A204.1 (cell line): ENCODE measurements around the gene OXLD1.

Experiments
- FAIRE-seq: peaks from 2 replicates; lab custom pipeline; 2012; peaks lifted over from hg19 to GRCh38; lab: Jason Lieb, UNC

The OXLD1 gene

DNA sequence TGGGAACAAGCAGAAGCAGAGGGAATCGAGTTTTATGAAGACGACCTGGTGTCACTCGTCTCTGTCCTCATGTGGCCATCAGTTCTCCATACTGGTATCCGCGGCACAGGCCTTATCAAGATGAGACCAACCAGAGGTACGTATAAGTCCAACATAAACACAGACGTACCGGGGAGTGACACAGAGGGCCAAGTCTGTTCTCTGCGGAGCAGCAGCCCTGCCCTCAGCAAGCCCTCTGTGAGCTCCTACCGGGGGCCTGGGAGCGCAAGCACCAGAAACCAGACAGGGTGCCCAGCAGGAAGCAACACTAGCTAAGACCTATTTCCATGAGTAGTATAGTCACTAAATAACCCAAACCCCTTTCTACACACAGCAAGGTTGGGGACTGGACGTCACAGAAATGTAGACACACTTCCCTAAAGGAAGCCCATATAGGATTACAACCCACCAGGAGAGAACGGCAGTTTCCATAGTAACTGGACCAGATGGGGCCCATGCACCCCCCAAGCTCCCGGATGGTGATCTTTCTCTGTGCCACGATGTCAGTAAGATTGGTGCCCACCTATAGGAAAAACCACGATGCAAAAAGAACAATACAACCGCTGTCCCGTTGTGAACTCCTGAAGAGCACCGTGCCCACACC is 16.3 kb upstream of the OXLD1 start:
- FAIRE-seq: no peak

DNA sequence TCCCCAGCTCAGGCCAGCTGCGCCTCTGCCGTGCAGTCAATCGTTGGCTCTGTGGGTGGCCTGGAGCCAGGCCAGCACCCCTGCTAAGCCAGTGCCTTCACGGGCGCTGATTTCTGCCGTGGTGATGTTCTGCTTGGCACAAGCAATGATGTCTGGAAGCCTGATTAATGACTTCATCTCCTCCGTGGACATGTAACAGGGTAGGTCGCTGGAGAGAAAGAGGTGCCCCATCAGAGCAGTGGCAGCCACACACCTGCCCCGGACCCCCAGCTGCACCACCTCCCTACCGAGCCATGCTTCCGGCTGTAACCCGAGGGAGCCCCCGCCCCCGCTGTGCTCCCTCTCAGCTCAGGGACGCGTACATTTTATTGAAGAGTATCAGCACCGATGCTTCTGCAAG is 15.3 kb upstream of the OXLD1 start:
- FAIRE-seq: no peak

DNA sequence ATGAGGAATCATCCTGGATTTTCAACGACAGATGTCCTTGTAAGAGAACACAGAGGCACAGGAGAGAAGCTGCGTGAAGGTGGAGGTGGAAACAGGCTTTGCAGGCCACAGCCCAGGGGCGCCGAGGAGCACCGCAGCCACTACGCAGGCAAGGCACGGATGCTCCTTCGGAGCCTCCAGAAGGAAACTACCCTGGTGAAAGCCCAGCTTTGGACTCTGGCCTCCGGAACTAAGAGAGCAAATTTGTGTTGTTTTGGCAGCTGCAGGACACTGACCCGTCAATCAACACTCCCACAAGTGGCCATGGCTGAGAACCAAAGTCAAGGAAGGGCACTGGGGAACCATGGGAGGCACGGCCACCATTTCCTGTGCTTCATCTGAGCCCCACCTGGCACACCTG is 13.7 kb upstream of the OXLD1 start:
- FAIRE-seq: no peak

DNA sequence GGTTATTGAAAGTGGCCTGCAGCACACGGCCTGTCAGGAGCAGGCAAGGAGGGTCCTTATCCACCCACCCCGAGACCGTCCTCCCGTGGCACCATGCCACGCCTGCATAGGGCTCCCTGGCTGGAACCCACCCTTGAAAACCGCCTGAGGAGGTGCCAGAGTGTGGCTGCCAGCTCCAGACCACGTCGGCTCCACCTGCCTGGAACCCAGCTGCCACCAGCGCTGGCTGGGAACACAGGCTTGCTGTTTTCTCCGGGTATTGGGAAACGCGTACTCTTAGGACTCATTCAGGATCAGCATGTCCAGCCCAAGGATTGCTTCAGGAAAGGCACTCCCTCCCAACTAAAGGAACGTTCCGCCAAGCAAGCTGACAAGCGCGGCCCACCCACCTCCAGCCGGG is 10.5 kb upstream of the OXLD1 start:
- no peak for FAIRE-seq

DNA sequence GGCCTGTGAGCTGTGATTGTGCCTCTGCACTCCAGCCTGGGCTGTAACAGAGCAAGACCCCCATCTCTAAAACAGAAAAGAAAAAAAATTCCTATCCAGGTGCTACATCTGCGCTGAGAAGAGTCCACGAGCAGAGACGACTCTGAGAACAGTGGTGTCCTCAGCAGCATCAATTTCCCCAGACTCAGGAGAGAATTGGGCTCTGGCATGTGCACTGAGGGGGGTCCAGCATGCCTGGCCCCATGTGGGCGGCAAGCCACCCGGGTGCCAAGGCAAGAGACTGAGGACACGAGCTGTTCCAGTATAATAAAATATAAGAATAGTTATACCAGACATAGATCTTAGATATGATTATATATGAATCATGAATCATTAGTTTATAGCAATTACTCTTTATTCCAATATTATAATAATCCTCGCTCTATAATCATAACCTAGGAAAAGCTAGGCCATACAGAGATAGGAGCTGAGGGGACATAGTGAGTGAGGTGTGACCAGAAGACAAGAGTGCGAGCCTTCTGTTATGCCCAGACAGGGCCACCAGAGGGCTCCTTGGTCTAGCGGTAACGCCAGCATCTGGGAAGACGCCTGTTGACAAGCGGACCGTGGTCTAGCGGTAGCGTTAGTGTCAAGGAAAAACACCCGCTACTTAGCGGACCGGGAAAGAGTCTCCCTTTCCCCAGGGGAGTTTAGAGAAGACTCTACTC is 9.3 kb upstream of the OXLD1 start:
- peak; percentile 75 for FAIRE-seq

DNA sequence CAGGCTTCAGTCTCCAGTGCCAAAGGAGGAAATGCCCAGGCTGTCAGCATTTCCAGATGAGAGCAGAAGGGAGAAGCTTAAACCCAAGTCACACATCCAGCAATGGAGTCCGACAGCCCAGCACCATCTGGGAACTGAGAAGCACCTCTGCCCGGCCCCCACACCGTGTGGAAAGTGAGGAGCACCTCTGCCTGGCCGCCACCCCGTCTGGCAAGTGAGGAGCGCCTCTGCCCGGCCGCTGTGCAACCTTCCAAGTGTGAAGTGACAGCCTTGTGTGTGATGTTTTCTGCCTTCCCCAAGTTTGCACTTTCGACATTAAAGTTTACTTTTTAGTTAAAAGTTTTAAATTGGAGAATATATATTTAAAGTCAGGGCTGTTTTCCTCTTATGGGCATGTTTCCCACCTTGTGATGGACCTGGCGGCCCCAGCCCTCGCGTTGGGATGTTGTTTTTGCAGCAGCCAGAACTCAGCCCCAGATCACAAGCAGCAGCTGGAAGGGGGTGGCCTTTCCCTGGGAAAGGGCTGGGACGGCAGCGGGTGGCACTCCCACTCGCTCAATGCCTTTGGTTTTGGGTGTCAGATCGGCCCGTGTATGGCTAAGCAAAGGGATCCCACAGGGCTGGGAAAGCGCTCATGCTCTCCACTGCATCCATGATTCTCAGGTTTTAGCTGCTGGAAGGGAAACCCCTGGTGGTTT is 7.3 kb upstream of the OXLD1 start:
- FAIRE-seq: no peak

DNA sequence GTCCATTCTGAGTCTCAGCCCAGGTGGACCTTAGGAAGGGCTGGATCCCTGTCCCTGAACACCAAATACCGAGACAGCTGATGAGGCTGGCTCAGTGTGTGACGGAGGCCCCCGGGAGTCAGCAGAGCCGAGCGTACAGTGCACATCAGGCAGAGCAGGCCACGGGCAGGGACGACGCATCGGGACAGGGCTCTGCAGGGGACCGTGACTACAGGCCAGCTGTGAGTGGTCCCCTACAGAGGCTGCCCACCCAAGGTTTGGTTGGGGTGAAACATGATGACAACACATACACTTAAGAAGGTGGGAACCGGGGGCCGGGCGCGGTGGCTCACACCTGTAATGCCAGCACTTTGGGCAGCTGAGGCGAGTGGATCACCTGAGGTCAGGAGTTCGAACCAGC is 6.5 kb upstream of the OXLD1 start:
- FAIRE-seq: no peak

DNA sequence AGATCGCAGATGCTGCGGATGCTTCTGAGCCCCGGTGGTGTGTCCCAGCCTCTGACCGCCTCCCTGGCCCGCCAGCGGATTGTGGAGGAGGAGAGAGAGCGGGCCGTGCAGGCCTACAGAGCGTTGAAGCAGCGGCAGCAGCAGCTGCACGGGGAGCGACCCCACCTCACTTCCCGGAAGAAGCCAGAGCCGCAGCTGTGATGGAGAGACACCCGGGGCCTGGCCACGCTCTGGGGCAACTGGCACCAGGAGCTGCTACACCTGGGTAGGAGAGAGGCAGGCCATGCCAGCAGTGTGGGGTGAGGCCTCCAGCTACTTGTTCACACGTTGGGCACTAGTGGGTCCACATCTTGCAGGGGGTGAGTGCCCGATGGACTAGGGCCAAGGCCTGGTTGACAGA is 6.1 kb upstream of the OXLD1 start:
- no peak for FAIRE-seq

DNA sequence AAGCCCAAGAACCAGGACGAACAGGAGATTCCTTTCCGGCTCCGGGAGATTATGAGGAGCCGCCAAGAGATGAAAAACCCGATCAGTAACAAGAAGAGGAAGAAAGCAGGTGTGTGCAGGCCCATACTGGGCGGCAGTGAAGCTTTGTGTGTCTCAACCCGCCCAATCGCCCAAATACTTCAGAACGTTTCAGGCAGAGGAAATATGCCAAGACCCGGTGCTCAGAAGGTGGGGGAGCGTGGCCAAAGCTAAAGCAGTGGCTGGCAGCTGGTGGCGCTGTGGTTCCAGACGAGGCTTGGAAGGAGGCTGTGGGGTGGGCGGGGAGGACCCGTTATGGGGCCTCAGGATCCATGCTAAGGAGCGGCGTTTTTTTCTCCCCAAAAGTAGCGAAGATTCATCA is 1.3 kb upstream of the OXLD1 start:
- no peak for FAIRE-seq

DNA sequence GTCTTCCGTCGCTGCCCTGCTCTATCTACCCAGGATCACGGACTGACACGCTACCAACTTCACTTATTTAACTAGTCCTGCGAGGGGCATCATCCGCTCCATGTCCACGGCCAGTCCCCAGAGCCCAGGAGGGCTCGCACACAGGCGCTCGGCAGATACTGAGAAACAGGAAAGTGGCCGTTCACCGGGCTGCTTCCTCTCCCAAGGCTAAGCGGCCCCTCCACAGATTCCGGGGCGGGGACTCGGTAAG is 388 bp downstream of the OXLD1 start:
- no peak for FAIRE-seq

DNA sequence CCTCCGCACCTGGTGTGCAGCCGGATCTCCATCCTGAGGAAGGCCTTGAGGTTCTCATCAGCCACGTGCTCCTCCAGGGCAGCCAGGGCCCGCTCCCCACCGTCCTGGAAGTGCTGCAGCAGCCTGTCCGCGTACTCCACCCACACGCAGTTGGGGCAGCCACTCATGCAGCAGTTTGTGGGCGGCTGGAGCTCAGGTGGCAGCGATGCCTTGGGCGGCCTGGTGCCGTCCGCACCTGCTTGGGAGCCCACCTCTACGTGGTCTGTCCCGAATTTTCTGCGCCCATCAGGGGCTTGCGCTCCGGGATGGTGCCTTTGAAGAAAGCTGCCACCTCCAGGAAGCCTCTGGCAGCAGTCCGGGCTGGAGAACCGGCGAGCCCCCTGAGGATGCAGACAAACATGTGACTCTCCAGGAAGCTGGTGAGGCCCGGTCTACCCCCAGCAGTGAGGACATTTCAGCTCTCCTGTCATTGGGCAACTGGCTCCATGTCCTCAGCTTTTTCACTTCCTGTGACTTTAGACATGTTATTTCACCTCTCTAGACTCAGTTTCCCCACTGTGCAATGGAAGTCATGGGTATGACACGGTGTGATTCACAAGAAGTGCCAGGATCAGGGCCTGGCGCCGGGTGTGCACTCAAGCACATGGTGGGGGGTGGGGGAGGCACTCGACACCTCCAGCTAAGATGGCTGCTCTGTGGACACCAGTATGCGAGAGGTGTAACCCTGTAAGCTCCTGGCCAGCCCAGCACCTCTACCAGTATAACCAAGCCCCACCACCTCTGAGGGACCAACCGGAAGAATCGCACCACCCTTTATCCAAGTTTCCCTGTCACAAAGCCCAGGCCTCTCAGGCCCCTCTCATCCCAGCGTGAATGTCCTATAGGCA is 957 bp downstream of the OXLD1 start:
- no peak for FAIRE-seq

DNA sequence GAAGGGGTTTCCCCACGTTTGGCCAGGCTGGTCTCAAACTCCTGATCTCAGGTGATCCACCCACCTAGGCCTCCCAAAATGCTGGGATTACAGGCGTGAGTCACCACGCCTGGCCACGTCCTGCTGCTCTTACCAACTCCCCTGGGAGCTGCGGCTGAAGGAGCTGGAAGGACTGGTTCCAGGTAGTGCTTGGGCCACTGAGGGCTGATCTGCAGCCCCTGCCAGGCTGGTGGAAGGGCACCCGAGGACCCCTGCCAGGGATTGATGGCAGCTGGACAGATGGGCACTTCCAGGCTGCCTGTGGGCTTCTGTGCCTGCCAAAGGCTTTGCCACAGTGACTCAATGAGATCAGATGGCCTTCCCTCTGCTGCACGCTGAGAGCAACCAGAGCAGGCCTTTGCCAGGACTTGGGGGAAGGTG is 2.3 kb downstream of the OXLD1 start:
- FAIRE-seq: no peak

DNA sequence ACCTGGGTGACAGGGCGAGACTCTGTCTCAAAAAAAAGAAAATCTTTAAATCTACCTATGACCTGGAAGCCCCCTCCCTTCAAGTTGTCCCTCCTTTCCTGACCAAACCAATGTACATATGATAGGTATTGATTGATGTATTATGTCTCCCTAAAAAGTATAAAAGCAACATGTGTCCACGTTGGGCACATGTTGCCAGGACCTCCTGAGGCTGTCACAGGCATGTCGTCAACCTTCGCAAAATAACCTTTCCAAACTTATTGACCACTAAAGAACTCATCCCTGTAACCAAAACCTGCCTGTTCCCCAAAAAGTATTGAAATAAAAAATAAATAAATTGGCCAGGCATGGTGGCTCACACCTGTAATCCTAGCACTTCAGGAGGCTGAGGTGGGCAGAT is 4.4 kb downstream of the OXLD1 start:
- no peak for FAIRE-seq

DNA sequence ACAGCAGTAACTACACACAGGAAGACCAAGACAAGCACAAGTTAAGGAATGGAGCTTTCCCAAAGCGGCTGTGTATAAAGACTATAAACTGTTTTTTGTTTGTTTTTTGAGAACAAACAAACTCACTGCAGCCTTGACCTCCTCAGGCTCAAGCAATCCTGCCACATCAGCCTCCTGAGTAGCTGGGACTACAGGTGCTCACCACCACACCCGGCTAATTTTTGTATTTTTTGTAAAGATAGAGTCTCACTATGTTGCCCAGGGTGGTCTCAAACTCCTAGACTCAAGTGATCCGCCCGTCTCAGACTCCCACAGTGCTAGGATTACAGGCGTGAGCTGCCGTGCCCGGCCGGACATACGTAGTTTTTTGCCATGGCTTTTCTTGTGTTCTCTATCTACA is 6.0 kb downstream of the OXLD1 start:
- FAIRE-seq: no peak

DNA sequence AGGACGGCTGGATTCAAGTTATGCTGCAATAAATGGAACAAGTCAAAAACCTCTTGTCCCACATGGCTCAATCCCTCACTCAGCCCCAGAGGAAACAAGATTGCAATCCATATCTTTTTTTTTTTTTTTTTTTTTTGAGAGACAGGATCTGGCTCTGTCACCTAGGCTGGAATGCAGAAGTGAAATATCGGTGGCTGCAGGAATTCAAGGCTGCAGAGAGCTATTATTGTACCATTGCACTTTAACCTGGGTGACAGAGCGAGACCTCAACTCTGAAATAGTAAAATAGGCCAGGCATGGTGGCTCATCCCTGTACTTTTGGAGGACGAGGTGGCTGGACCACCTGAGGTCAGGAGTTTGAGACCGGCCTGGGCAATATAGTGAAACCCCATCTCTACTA is 7.4 kb downstream of the OXLD1 start:
- FAIRE-seq: no peak

DNA sequence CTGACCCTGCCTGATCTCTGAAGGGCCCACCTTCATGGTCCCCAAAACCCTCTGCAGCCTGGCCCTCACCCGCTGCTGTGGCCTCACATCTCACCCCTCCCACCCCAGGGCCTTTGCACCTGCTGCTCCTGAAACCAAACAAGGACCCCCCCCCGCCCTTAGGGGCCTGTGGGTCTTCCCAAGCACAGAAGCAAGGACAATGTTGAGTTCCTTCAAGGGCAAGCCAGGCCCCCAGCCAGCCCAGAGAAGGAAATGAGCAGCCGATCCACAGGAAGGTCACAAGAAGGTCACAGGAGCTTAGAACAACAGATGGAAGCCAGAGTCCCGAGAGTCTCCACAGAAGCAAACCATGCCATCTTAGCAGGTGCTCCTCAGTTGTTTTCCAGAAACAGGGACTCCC is 9.6 kb downstream of the OXLD1 start:
- no peak for FAIRE-seq

DNA sequence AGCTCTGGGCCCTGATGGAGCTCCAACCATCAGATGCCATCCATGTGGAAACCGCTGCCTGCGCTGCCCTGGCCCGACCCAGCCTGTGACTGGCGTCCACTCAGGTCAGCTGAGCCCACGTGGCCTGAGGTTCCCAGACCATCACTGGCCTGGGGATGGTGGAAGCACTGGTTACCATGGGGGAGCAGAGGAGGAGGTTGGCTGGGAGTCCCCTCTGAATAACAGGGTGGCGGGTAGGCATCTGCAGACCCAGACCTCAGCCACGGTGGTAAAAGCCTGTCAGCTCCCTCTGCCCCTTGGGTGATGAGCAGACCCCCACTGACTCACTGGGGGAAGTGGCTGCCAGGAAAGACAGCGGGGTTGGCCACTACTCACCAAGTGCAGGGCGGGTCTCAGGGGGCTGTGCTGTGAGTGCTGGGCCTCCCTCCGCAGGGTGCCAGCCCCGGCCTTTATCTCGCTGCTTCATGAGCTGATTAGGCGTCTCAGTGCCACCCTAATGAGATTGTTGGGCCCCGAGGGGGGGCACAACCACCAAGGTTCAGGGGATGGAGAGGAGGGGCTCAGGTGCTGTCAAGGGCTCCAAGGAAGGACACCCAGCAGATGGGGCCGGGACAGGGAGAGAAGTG is 10.2 kb downstream of the OXLD1 start, which contains the start of gene PDE6G:
Gene PDE6G, minus strand, starts transcription at position 425 of the 626 bp plus-strand sequence. CDS start 3,237 bp downstream, outside the sequence.
- FAIRE-seq: no peak

DNA sequence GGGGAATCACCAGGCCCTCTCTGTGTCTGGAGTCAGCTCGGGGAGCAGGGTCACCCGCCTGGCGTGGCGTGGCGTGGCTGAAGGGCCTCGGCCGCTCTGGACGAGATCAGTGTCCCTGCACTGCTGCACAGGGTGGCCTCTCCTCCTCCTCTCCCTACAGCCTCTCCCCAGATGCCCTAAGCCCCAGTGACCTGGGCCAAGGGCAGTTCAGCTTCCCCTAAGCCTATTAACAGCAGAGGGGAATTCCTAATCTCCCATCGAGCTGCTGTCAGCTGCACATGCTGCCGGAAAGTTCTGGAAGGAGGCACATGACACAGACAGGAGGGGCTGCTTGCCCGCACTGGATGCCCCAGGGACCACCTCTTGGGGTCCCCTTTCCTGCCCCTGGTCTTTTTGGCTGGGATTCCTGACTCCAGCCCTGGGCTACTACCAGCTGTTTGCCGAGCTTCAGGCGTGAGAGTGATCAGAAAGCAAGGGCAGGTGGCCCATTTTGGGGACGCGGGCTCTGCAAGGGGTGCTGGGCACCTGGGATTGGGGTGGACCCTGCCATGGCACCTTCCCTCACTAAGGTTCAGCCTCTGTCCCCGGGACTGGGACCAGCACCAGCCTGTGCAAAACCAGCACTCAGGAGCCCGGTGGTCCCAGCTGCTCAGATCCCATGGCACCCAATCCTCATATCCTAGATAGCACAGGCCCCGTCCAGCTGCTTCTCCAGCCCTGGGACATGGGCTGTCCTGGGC is 10.9 kb downstream of the OXLD1 start:
- FAIRE-seq: no peak

DNA sequence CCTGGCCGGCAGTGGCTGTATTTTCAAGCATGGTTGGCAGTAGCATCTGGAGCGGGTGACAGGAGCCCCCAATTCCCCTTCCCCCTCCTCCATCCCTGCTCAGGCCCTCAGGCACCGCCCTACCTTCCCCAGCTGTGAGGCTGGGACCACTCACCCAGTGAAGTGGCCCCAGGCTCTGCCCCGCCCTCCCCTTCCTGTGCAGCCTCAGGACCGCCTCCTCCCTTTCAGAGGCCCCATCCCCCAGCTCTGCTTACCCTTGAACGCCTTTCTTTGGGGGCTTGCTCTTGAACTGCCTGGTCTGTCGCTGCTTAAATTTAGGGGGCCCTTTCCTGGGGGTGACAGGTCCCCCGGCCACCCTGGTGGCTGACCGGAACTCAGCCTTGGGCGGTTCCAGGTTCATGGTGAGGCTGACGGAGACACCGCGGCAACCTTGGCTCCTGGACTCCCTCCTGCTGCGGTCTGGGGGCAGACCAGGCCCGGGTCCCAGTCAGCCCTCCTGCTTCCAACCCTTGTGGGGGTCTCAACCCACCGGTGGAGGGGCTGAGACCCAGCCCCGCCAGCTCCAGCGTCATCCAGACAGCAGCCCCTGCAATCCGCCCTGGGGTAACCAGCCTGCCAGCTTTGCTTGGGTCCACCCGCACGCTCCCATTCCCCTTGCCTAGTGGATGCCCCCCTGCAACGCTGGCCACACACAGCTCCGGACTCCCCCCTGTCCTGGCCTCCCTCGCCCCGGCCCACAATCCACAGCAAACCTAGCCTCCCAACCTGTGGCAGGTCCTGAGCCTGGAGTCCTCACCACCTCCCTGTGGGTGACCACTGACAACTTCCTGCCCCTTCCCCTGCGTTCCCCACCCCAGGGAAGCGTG is 13.3 kb downstream of the OXLD1 start:
- no peak for FAIRE-seq

DNA sequence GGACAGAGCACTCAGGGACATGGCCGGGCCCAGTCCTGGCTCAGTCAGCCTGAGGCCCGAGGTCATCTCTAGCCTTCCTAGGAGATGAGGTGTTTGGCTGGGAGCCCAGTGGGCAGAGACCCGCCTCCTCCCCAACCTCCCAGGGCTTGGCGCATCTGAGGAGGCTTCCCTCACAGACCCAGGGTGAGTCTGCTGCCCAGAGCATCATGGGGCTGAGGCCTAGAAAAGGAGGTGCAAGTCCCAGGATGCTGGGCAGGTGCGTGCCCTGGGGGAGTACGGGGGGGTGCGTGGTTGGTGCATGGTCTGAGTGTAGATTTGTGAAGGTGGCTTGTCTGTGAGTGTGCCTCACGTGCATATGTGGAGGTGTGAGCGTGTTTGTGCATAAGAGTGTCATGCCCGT is 14.7 kb downstream of the OXLD1 start:
- no peak for FAIRE-seq

DNA sequence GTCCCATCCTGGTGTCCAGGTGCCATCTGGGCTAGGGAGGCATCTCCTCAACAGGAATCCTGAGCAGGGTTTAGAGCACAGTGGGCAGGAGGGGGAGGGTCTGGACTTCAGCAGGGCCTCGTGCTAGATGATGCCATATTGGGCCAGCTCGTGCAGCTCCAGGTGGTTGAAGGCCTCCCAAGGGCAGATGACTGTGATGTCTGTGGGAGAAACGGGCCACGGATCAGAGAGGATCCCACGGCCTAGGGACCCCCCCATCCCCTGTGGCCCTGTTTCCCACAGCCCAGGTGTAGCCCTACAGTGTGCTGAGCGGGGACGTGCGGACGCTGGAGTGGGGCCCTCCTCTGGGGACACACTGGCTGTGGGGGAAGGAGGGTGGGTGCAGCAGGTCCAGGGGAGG is 15.5 kb downstream of the OXLD1 start:
- no peak for FAIRE-seq
